ENCODE results near the gene USP8. TPM values are rescaled to one million over a fixed set of nuclear protein-coding genes. Genes with fewer than 3 reads are reported as not detected.
"Not testable (repeated sequence)": the region's sequence is repeated elsewhere in the genome, so short reads cannot be mapped to it uniquely, and the experiment has no call there.

The USP8 gene
- total RNA-seq, 1 donor from 2014 or later: 43.7 TPM

- Mint-ChIP-seq H3K4me1 (ENCODE audit: low read depth) (no peaks in the 10 kb centered on the region), H3K27me3 (ENCODE audit: low read depth) (no peaks in the 10 kb centered on the region), H3K36me3 (ENCODE audit: low read depth) (no peaks in the 10 kb centered on the region), H3K9me3 (ENCODE audit: low read depth) (no peaks in the 10 kb centered on the region), H3K27ac (ENCODE audit: unreplicated experiment) (no peak overlapping the region), H3K4me3 (ENCODE audit: unreplicated experiment) (no peak overlapping the region)
- TF ChIP-seq, protein P1, sequence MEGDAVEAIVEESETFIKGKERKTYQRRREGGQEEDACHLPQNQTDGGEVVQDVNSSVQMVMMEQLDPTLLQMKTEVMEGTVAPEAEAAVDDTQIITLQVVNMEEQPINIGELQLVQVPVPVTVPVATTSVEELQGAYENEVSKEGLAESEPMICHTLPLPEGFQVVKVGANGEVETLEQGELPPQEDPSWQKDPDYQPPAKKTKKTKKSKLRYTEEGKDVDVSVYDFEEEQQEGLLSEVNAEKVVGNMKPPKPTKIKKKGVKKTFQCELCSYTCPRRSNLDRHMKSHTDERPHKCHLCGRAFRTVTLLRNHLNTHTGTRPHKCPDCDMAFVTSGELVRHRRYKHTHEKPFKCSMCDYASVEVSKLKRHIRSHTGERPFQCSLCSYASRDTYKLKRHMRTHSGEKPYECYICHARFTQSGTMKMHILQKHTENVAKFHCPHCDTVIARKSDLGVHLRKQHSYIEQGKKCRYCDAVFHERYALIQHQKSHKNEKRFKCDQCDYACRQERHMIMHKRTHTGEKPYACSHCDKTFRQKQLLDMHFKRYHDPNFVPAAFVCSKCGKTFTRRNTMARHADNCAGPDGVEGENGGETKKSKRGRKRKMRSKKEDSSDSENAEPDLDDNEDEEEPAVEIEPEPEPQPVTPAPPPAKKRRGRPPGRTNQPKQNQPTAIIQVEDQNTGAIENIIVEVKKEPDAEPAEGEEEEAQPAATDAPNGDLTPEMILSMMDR (IDR thresholded peaks at IDR 0.05): no peak
- DNase-seq (ENCODE audit: low spot score): no peak
These were observed 42.8 kb upstream of the USP8 start for GRCh38 chr15:50381438-50381837.

DNA sequence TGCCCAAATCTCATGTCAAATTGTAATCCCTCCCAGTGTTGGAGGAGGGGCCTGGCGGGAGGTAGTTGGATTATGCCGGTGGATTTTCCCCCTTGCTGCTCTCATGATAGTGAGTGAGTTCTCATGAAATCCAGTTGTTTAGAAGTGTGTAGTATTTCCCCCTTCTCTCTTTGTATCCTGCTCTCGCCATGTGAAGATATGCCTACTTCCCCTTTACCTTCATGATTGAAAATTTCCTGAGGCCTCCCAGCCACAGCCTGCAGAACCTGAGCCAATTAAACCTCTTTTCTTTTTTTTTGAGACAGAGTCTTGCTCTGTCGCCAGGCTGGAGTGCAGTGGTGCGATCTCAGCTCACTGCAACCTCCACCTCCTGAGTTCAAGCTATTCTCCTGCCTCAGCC is 41.8 kb upstream of the USP8 start:
- not testable (repeated sequence) for H3K9me3 Mint-ChIP-seq (ENCODE audit: low read depth); H3K27me3 Mint-ChIP-seq (ENCODE audit: low read depth); H3K27ac Mint-ChIP-seq (ENCODE audit: unreplicated experiment); H3K4me1 Mint-ChIP-seq (ENCODE audit: low read depth); DNase-seq (ENCODE audit: low spot score); H3K36me3 Mint-ChIP-seq (ENCODE audit: low read depth); H3K4me3 Mint-ChIP-seq (ENCODE audit: unreplicated experiment)

GRCh38 chr15:50390554-50391264 is 33.5 kb upstream of the USP8 start:
- H3K27me3 Mint-ChIP-seq (ENCODE audit: low read depth): no peaks in the 10 kb centered on the region
- TF ChIP-seq, protein P1 (IDR thresholded peaks at IDR 0.05): no peak
- H3K4me3 Mint-ChIP-seq (ENCODE audit: unreplicated experiment): no peak overlapping the region
- H3K9me3 Mint-ChIP-seq (ENCODE audit: low read depth): no peaks in the 10 kb centered on the region
- no peaks in the 10 kb centered on the region for H3K36me3 Mint-ChIP-seq (ENCODE audit: low read depth)
- H3K27ac Mint-ChIP-seq (ENCODE audit: unreplicated experiment): no peak overlapping the region
- H3K4me1 Mint-ChIP-seq (ENCODE audit: low read depth): no peaks in the 10 kb centered on the region
- DNase-seq (ENCODE audit: low spot score): no peak

DNA sequence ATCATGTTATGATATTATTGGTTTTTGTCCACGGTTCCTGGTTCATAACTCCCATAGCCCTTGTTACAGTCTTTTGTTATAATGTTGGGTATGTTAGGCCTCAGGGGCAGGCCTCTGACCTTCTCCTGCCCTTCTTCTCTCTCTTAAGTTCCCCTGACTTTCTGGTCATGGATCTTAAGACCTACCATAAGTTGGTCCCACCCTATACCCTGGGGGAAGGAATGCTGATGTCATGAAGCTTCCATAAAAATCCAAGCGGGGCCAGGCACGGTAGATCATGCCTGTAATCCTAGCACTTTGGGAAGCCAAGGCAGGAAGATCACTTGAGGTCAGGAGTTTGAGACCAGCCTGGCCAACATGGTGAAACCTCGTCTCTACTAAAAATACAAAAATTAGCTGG is 32.6 kb upstream of the USP8 start:
- H3K9me3 Mint-ChIP-seq (ENCODE audit: low read depth); H3K4me3 Mint-ChIP-seq (ENCODE audit: unreplicated experiment); H3K27ac Mint-ChIP-seq (ENCODE audit: unreplicated experiment); H3K4me1 Mint-ChIP-seq (ENCODE audit: low read depth); DNase-seq (ENCODE audit: low spot score); H3K27me3 Mint-ChIP-seq (ENCODE audit: low read depth); H3K36me3 Mint-ChIP-seq (ENCODE audit: low read depth): not testable (repeated sequence)

DNA sequence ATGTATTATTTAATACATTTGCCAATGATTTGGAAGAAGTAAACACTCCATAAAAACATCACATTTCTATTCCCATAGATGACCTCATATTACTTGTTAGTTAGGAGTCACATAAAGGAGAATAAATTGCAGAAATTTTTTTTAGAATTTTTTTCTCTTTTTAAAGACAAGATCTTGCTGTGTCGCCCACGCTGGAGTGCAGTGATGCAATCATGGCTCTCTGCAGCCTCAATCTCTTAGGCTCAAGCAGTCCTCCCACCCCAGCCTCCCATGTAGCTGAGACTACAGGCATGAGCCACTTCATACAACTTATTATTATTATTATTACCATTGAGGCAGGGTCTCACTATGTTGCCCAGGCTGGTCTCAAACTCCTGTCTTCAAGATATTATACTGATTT is 12.3 kb upstream of the USP8 start:
- TF ChIP-seq, protein P1 (IDR thresholded peaks at IDR 0.05): no peak
- Mint-ChIP-seq H3K4me3 (ENCODE audit: unreplicated experiment) (no peak overlapping the region), H3K27ac (ENCODE audit: unreplicated experiment) (no peak overlapping the region), H3K27me3 (ENCODE audit: low read depth) (peaks cover 10% of the 10 kb centered on the region), H3K9me3 (ENCODE audit: low read depth) (no peaks in the 10 kb centered on the region), H3K36me3 (ENCODE audit: low read depth) (no peaks in the 10 kb centered on the region), H3K4me1 (ENCODE audit: low read depth) (no peaks in the 10 kb centered on the region)
- no peak for DNase-seq (ENCODE audit: low spot score)

GRCh38 chr15:50414624-50415023 is 9.6 kb upstream of the USP8 start:
- DNase-seq (ENCODE audit: low spot score): no peak

More at GRCh38 chr15:50414624-50415023, 9.6 kb upstream of the USP8 start:
- Mint-ChIP-seq H3K27ac (ENCODE audit: unreplicated experiment) (no peak overlapping the region), H3K4me1 (ENCODE audit: low read depth) (no peaks in the 10 kb centered on the region), H3K36me3 (ENCODE audit: low read depth) (no peaks in the 10 kb centered on the region), H3K4me3 (ENCODE audit: unreplicated experiment) (no peak overlapping the region), H3K27me3 (ENCODE audit: low read depth) (peaks cover 4% of the 10 kb centered on the region), H3K9me3 (ENCODE audit: low read depth) (no peaks in the 10 kb centered on the region)
- TF ChIP-seq, protein P1 (IDR thresholded peaks at IDR 0.05): no peak
